HepG2 (cell line): ENCODE data around the gene STK4. TPM values are rescaled to one million over a fixed set of nuclear protein-coding genes. Genes with fewer than 3 reads are reported as not detected.

Source experiments
- GABPA ChIP-seq, 2 experiments: IDR thresholded peaks; 2 replicates each; pipeline ENCODE4 v1.6.1; 2011 to 2016; ENCODE audit warnings: low read depth in 2 of 2, low read length in 1 of 2, missing biosample characterization in 1 of 2, missing genetic modification characterization in 1 of 2
- GMEB1 ChIP-seq: sonication (generic); formaldehyde crosslinking; IDR thresholded peaks from 2 replicates; pipeline ENCODE4 v1.5.1; 2020; ENCODE audit warnings: missing genetic modification reagents, mild to moderate bottlenecking, borderline replicate concordance
- LRRFIP1 ChIP-seq: sonication (generic); formaldehyde crosslinking; conservative IDR thresholded peaks from 2 replicates; pipeline ENCODE4 v1.4.0; 2020; ENCODE audit warnings: missing genetic modification reagents
- PBX3 ChIP-seq: sonication (generic); formaldehyde crosslinking; IDR thresholded peaks from 2 replicates; pipeline ENCODE4 v1.8.1; 2023; ENCODE audit warnings: missing genetic modification reagents, inconsistent platforms, borderline replicate concordance
- RERE ChIP-seq: IDR thresholded peaks from 2 replicates; pipeline ENCODE4 v1.6.1; 2016; ENCODE audit warnings: low read depth, missing genetic modification reagents, missing compliant biosample characterization
- TFDP1 ChIP-seq: IDR thresholded peaks from 2 replicates; pipeline ENCODE4 v1.6.1; 2016; ENCODE audit warnings: missing compliant biosample characterization, missing genetic modification reagents, borderline replicate concordance
- ZBTB2 ChIP-seq: sonication (generic); formaldehyde crosslinking; IDR thresholded peaks from 2 replicates; pipeline ENCODE4 v1.8.0; 2022; ENCODE audit warnings: low read depth, missing genetic modification reagents
- ZBTB38 ChIP-seq: sonication (generic); formaldehyde crosslinking; IDR thresholded peaks from 2 replicates; pipeline ENCODE4 v1.5.1; 2020; ENCODE audit warnings: mild to moderate bottlenecking, missing genetic modification reagents
- ZNF160 ChIP-seq: sonication (generic); formaldehyde crosslinking; IDR thresholded peaks from 2 replicates; pipeline ENCODE4 v1.8.0; 2022; ENCODE audit warnings: mild to moderate bottlenecking, inconsistent platforms, missing genetic modification reagents
- ZNF207 ChIP-seq: fragments of 450-650 bp; IDR thresholded peaks from 2 replicates; pipeline ENCODE4 v1.6.1; 2016; ENCODE audit warnings: antibody characterized with exemption, borderline replicate concordance
- ZNF30 ChIP-seq: sonication (generic); formaldehyde crosslinking; IDR thresholded peaks from 2 replicates; pipeline ENCODE4 v1.5.0; 2020; ENCODE audit warnings: mild to moderate bottlenecking, missing genetic modification reagents
- ZNF530 ChIP-seq: sonication (generic); formaldehyde crosslinking; IDR thresholded peaks from 2 replicates; pipeline ENCODE4 v1.5.0; 2020; ENCODE audit warnings: low read depth, mild to moderate bottlenecking, missing genetic modification reagents
- ZSCAN20 ChIP-seq: sonication (generic); formaldehyde crosslinking; IDR thresholded peaks from 2 replicates; pipeline ENCODE4 v1.4.0; 2020; ENCODE audit warnings: missing genetic modification reagents, mild to moderate bottlenecking, borderline replicate concordance
- polyA plus RNA-seq, 8 experiments: library from polyadenylated mRNA; depleted of rRNA in 3 of 8; stranded (reverse) in 7 of 8; unstranded in 1 of 8; fragments of >200 nt; fragmentation: Illumina TruSeq in 4 of 8; extraction: Trizol in 4 of 8; gene quantifications; 2 replicates each; pipeline versions ENCODE4 v1.2.1 to v1.2.3, GENCODE V29; 2011 to 2016; ENCODE audit warnings: low read depth in 4 of 8, missing spikeins in 1 of 8, mixed read lengths in 1 of 8; ENCODE audit not compliant: insufficient read depth in 1 of 8
- total RNA-seq, 5 experiments: library from RNA; depleted of rRNA; stranded (reverse); fragments of >200 nt; fragmentation: Illumina TruSeq; extraction: Trizol; gene quantifications; 2 replicates each; pipeline ENCODE4 v1.2.3, GENCODE V29; 2016; ENCODE audit warnings: low read depth in 1 of 5

The STK4 gene
- total and polyA plus RNA-seq, 2 of the 13 experiments (the other 11 are each of a cell fraction or from before 2014, with no cell fraction given) = 25.6 to 38.3 TPM

- TF ChIP-seq LRRFIP1 (CRISPR knock-in tag) = peak; percentile 87; the same call in 1 of the 2 replicates
- peak; percentile 89 for TF ChIP-seq ZBTB2
- TF ChIP-seq RERE = peak; percentile 54; the same call in 1 of the 2 replicates
- TF ChIP-seq ZNF207 = no peak
- TF ChIP-seq ZBTB38 (CRISPR knock-in tag) = peak; percentile 93
- 0 out of 2 replicates have a peak, but pooled peaks have one; percentile 26 for TF ChIP-seq ZNF530 (CRISPR knock-in tag)
- peak; percentile 79 for TF ChIP-seq GMEB1 (CRISPR knock-in tag)
- peak; percentile 97 for TF ChIP-seq TFDP1 (CRISPR knock-in tag)
- TF ChIP-seq ZSCAN20 = no peak; the same call in none of the 2 replicates
- TF ChIP-seq GABPA (IDR thresholded peaks at IDR 0.05; ENCODE audit: low read depth, low read length) = no peak; the same call in 1 of the 2 replicates
- peak; percentile 55; the same call in 1 of the 2 replicates for TF ChIP-seq GABPA (CRISPR knock-in tag; IDR thresholded peaks at IDR 0.05; ENCODE audit: low read depth)
- no peak for TF ChIP-seq PBX3 (CRISPR knock-in tag)
- TF ChIP-seq ZNF30 (CRISPR knock-in tag) = peak; percentile 90
- peak; percentile 84 for TF ChIP-seq ZNF160 (CRISPR knock-in tag)
Measured at GRCh38 chr20:44960103-44960852, 6.0 kb upstream of the STK4 start, which contains the start of gene TOMM34 (continued).
